K562 (cell line): ENCODE measurements around the gene SCN5A.

Source experiments
- BACH1 ChIP-seq: fragments of 200-800 bp; sonication (Bioruptor generic); IDR thresholded peaks from 2 replicates; pipeline ENCODE4 v1.6.1; 2016; ENCODE audit warnings: missing genetic modification characterization, missing compliant biosample characterization
- TF ChIP-seq, protein P1 (sequence below): sonication (generic); formaldehyde crosslinking; IDR thresholded peaks from 2 replicates; pipeline ENCODE4 v1.4.0; 2020; ENCODE audit warnings: mild to moderate bottlenecking, missing genetic modification reagents

DNA sequence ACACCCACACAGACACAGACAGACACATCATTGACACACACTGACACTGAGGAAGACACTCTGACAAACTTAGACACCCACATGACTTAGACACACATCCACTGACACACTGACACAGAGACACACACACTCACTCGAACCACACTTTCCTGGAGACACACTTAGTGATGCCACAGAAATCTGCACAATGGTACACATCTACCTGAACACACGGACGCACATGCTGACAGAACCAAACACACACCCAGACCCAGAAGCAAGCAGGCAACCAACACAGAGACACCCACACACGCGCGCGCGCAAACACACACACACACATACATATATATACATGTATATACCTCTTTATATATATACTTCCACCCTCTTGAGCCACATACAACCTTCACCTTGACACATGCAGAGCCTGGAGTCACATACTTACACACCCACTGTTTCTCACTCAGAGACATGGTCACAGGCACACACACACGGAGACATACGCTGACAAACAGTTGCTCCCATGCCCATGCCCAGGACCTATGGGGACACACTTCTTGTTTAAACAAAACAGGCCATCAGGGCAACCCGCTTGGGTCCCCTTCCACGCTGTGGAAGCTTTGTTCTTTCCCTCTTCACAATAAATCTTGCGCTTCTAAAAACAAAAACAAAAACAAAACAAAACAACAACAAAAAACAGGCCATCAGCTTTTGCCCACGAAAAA, 913 bp upstream of the SCN5A start:
- TF ChIP-seq BACH1 (tag), result no peak
- TF ChIP-seq, protein P1, sequence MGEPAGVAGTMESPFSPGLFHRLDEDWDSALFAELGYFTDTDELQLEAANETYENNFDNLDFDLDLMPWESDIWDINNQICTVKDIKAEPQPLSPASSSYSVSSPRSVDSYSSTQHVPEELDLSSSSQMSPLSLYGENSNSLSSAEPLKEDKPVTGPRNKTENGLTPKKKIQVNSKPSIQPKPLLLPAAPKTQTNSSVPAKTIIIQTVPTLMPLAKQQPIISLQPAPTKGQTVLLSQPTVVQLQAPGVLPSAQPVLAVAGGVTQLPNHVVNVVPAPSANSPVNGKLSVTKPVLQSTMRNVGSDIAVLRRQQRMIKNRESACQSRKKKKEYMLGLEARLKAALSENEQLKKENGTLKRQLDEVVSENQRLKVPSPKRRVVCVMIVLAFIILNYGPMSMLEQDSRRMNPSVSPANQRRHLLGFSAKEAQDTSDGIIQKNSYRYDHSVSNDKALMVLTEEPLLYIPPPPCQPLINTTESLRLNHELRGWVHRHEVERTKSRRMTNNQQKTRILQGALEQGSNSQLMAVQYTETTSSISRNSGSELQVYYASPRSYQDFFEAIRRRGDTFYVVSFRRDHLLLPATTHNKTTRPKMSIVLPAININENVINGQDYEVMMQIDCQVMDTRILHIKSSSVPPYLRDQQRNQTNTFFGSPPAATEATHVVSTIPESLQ, result no peak
